Activated T-cell treated with anti-CD3 and anti-CD28 coated beads, Interleukin-2, amount 50 U/mL, for 24 hours (primary cell): ENCODE data around the gene MALSU1.

Experiments used
- DNase-seq: peaks from one replicate; pipeline ENCODE4 v3.0.0-alpha.2; 2020
- H3K27ac Mint-ChIP-seq: 2 replicates; pipeline ENCODE4 v1.8.0; 2020; ENCODE audit warnings: mild to moderate bottlenecking, mixed read lengths
- H3K27me3 Mint-ChIP-seq: 2 replicates; pipeline ENCODE4 v1.8.0; 2020; ENCODE audit warnings: mixed read lengths
- H3K36me3 Mint-ChIP-seq: 2 replicates; pipeline ENCODE4 v1.8.0; 2020; ENCODE audit warnings: low read depth, mixed read lengths
- H3K4me1 Mint-ChIP-seq: 2 replicates; pipeline ENCODE4 v1.8.0; 2020; ENCODE audit warnings: low read depth, mixed read lengths
- H3K4me3 Mint-ChIP-seq: 2 replicates; pipeline ENCODE4 v1.8.0; 2020; ENCODE audit warnings: mild to moderate bottlenecking, moderate library complexity, mixed read lengths
- H3K9me3 Mint-ChIP-seq: 2 replicates; pipeline ENCODE4 v1.8.0; 2020; ENCODE audit warnings: mixed read lengths

Gene MALSU1

DNA sequence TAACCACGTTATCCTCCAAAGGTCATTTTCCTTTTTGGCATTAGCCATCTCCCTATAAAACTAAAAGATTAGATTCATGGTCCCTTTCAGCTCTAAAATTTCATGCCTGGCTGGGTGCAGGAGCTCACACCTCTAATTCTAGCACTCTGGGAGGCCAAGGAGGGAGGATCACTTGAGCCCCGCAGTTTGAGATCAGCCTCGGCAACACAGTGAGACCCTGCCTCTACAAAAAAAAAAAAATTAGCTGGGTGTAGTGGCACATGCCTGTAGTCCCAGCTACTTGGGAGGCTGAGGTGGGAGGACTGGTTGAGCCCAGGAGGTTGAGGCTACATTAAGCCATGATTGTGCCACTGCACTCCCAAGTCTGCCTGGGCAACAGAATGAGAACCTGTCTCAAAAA lies 57.0 kb downstream of the MALSU1 start:
- no peak overlapping the region for H3K27ac Mint-ChIP-seq
- no peaks in the 10 kb centered on the region for H3K36me3 Mint-ChIP-seq
- H3K9me3 Mint-ChIP-seq, result no peaks in the 10 kb centered on the region
- peaks cover 20% of the 10 kb centered on the region for H3K27me3 Mint-ChIP-seq
- no peak overlapping the region for H3K4me3 Mint-ChIP-seq
- peaks cover 39% of the 10 kb centered on the region for H3K4me1 Mint-ChIP-seq
- DNase-seq, result no peak

- no peak for DNase-seq
- Mint-ChIP-seq H3K9me3 (no peaks in the 10 kb centered on the region), H3K27ac (peak overlapping the region; percentile 76), H3K4me1 (peaks cover 33% of the 10 kb centered on the region), H3K36me3 (no peaks in the 10 kb centered on the region), H3K27me3 (peaks cover 20% of the 10 kb centered on the region), H3K4me3 (no peak overlapping the region)
Observed at GRCh38 chr7:23356726-23357125, 57.6 kb downstream of the MALSU1 start.

DNA sequence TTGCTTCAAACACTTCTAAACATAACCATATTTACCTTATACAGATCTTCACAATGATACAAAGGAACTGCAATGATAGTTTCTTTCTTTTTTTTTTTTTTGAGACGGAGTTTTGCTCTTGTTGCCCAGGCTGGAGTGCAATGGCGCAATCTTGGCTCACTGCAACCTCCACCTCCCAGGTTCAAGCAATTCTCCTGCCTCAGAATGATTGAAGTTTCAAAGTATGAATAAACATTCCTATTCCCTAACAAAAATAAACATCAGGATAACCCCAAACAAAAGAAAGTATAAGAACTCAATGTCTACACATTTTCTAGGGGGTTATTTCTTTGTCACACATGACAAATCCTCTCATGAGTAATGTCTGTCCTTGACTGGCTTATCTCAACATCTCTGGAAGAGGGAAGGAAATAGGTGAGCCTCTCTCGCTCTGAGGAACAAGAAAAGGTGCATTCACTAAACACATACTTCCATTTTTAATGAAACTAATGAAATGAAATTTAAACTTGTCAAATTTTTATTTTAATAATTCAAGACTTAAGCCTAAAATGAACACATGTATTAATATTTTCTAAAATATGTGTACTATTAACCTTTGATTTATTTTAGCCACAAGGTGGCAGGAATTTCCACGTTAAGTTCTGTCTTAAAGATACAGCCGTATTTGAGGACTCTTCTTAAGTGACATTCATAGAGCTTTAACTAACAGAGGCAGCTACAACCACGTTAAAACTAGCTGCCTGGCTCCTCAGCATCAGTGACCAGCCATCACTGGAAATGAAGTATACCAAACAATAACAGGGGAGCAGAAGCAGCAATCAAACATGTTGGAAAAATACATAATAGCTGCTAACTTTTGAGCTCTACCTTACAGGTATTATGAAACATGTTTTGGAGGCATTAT lies 58.3 kb downstream of the MALSU1 start:
- H3K9me3 Mint-ChIP-seq, result no peaks in the 10 kb centered on the region
- no peak overlapping the region for H3K4me3 Mint-ChIP-seq
- no peaks in the 10 kb centered on the region for H3K36me3 Mint-ChIP-seq
- DNase-seq, result no peak
- H3K27ac Mint-ChIP-seq, result peak overlapping the region; percentile 79
- peaks cover 30% of the 10 kb centered on the region for H3K4me1 Mint-ChIP-seq
- peaks cover 20% of the 10 kb centered on the region for H3K27me3 Mint-ChIP-seq

DNA sequence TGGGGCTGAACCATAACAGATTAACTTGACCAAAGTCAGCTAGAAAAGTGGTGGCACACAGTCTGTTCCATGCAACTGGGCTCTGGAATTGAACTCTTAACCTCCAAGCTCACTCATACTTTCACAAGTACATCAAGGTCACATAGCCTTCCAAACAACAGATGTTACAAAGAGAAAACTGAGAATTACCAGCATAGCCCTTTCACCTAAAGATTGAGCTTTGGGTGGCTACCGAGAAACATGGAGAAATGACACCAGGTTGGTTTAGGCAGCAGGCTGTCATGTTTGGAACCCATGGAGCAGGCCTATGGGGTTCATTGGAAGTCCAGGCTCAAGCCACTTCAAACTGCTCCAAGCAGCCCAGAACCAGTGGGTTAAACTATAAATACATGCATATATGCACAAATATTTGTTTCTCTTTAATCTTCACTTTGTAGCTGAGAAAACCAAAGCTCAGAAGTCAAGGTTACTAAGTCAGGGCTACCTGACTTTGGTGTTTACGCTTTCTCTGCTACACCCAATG lies 59.1 kb downstream of the MALSU1 start:
- Mint-ChIP-seq H3K4me3 (no peak overlapping the region), H3K27me3 (peaks cover 20% of the 10 kb centered on the region), H3K27ac (no peak overlapping the region), H3K9me3 (no peaks in the 10 kb centered on the region), H3K36me3 (no peaks in the 10 kb centered on the region), H3K4me1 (peaks cover 25% of the 10 kb centered on the region)
- no peak for DNase-seq
